GM21515 (cell line): ENCODE measurements around the gene PLEKHA3.
"Not testable (repeated sequence)": the region's sequence is repeated elsewhere in the genome, so short reads cannot be mapped to it uniquely, and the experiment has no call there.

Experiments
- ATAC-seq: cut with Tn5 transposase; IDR thresholded peaks from one replicate; pipeline ENCODE4 v1.9.1; 2021; ENCODE audit not compliant: unreplicated experiment

PLEKHA3 gene

GRCh38 chr2:178480227-178481181, at the start of gene PLEKHA3:
TSS of gene PLEKHA3 (plus strand) at chr2:178480457. CDS start at chr2:178480870, 413 bp downstream.
- ATAC-seq: peak; percentile 69

- no peak for ATAC-seq
Measured at GRCh38 chr2:178436662-178437061, 43.6 kb upstream of the PLEKHA3 start.

DNA sequence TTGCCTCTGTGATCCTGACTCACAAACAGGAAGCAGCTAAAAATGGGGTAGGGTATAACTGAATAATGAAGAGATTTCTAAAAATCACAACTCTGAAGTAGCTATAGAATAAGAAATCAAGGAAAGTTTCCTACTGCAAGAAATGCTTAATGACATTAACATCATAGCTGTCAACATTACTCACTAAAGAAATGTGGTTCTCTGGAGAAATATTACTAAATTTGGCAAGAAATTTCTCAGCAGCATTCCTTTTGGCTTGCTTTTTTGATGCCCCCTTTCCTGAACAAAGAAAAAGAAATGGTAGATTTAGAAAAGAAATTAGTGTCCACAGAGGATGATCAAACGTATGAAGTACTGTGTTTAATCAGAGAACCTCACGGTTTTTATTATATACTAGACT, 38.8 kb upstream of the PLEKHA3 start:
- ATAC-seq: no peak

- ATAC-seq: no peak
Measured at GRCh38 chr2:178448968-178449661, 31.1 kb upstream of the PLEKHA3 start.

- ATAC-seq: peak; percentile 14
Measured at GRCh38 chr2:178449700-178450523, 30.3 kb upstream of the PLEKHA3 start.

DNA sequence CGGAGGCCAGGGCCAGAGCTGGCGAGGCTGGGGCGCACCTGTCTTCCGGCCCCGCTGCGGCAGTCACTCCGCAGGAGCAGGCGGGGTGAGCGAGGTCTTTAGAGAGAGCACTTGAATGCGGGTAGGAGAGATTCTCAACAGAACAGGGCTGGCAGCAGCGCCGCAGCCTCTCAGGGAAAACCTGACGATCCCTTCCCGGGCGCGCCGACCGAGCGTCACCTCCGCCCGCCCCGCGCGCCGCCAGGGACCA, 29.8 kb upstream of the PLEKHA3 start:
- ATAC-seq: peak; percentile 52

DNA sequence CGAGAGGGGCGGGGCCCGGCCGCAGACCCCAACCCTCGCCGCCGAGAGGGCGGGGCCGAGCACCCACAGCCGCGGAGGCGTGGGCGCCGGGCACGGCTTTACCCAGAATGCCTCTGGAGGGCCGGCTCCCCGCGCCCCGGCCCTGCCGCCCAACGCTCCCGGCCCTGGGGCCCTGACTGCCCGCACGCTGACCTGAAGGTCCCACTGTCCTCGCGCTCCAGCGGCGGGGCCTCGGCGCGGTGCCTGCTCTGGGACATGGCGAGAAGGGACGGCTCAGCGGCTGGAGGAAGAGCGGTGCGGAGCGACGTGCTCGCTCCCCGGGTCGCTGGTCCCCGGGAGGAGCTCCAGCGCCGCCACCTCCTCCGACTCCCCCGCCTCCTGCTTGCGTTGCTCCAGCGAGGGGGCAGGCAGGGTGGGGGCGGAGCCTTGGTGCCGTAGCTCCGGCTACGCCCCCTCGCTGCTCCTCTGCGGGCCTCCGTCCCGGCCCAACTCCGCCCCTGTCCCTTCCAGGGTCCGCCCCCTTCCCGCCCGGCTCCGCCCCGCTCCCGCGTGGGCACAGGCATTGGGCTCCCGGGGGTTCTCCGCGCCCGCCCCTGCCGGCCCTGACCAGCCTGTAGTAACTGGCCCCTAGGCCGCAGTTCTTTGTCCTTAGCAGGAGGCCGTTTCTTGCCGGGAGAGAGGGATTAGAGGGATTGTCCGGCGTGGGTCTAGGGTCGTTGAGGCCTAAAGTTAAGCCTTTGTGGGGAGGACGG, 29.3 kb upstream of the PLEKHA3 start, which contains the start of the genes PJVK and PRKRA:
Gene PJVK, plus strand, starts transcription at position 605 of the 752 bp plus-strand sequence. CDS start 2,032 bp downstream, outside the sequence.
Gene PRKRA, minus strand, starts transcription at position 402 of the 752 bp plus-strand sequence. Its CDS starts 145 bp downstream, at position 257.
- peak; percentile 84 for ATAC-seq

DNA sequence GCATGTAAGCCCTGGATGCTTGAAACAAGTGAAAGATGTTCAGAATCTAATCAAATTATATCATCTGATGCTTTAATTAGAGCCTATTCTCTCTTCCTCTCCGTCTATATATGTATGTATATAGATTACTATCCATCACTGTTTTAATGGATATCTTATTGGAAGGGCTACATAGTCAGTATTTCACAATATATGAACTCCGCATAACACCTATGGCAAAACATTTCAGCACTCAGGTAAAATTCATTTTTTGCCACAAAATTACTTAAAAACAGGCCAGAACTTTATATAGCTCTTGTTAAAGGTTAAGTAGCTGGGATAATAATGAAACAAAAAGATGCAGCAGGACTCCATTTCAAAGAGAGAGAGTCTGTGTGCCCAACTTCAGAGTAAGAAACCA, 27.9 kb upstream of the PLEKHA3 start:
- ATAC-seq: no peak

DNA sequence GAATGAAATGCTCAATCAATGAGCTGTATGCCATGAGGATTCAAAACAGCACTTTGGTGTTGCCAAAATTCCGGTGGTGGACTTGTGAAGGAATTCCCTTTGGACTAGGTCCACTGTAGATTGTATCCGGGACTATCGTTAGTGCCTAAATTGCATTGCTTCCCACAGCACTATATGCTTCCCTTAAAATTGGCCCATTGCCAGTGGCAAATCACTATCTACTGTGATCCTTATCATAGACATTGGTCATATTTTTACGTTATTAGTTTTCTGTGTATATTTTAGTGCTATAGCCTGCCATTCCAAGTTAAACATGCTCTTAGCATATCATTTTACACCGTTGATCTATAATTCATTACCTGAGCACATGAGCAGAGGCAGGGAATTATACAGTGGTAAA, 27.4 kb upstream of the PLEKHA3 start:
- ATAC-seq: no peak

GRCh38 chr2:178455947-178456346, 24.3 kb upstream of the PLEKHA3 start:
- ATAC-seq: no peak

- ATAC-seq: no peak
Measured at GRCh38 chr2:178457390-178457886, 22.8 kb upstream of the PLEKHA3 start.

GRCh38 chr2:178469219-178469849, 10.9 kb upstream of the PLEKHA3 start:
- ATAC-seq: no peak

DNA sequence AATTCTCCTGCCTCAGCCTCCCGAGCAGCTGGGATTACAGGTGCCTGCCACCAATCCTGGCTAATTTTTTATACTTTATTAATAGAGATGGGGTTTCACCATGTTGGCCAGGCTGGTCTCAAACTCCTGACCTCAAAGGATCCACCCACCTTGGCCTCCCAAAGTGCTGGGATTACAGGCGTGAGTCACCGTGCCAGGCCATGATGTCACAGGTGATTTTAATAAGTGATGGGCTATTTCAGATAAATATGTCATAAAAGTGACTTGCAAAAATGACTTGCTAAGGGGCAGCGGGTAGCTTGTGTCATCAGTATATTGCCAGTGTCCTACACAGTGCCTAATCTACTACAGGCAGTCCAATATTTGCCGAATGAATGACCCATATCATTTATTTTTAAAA, 8.9 kb upstream of the PLEKHA3 start:
- not testable (repeated sequence) for ATAC-seq

DNA sequence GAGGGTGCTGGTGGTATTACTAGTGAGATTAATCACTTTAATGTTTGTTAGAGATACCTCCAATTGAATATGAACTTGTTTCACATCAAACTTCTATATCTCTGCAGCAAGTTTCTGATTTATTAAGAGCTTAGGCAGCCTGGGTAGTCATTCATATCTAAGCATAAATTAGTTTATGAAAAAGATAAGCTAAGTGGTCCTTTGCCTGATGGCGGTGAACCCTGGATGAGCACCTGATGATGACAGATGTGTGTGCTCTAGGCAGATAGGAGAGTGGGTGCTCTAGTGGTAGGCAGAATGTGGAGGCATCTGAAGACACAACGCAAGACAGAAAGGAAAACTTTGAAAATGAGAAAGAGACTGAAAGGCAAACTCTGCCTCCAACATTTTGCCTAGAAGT, 6.9 kb upstream of the PLEKHA3 start:
- no peak for ATAC-seq

DNA sequence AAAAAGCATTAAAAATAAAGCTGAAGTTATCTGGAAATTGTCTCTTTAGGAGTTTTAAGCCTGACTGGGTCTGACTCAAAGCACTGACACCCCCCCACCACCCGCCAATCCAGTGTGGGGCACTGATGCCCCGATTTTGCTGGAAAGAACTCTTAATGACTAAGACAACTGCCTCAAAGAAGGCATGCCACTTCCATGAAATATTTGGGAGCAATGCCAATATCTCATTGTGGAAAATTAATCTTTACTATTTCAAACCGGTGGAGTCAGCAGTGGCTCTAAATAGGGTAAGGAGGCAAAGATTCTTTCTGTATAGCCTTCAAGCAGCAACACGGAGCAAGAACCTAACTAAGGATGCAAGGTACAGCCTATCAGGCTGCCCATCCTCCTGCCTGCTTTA, 6.3 kb upstream of the PLEKHA3 start:
- no peak for ATAC-seq

GRCh38 chr2:178474560-178474959, 5.7 kb upstream of the PLEKHA3 start:
- no peak for ATAC-seq

- ATAC-seq: no peak
Measured at GRCh38 chr2:178476477-178476876, 3.8 kb upstream of the PLEKHA3 start.

DNA sequence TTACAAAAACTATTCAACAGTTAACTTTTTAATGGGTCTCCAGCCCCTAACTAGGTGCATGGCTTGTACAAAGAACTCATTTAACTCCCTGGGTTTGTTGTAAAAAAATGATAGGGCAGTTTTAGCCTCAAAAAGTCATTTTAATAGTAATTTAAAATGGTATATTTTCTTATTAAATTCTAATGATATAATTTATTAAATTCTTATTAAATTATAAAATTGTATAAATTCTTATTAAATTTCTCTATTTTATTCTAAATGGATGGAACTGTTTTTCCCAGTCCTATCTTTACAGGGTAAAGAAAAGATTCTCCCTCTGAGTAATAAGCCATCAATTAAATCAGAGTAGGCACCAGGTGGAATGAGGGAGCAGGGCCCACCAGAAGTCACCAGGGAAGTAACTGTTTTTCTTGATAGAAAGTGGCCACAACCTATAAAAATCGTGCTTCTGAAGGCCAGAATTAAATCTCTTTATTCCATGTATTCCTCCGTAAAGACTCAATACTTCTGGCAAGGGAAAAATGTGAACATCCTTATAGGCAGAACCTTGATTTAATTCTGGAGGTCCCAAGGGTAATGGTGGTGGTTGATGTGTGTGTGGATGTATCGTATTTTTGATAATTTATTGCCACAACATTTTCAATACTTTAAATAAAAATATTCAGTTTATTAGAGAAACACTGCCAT, 2.7 kb upstream of the PLEKHA3 start:
- ATAC-seq: no peak

- ATAC-seq: peak; percentile 0
Measured at GRCh38 chr2:178478130-178478438, 2.2 kb upstream of the PLEKHA3 start.
